Kidney capillary endothelial cell (primary cell): ENCODE results near the gene HPSE2.

Source experiments
- DNase-seq: peaks from one replicate; pipeline ENCODE4 v3.0.0-alpha.2; 2018; ENCODE audit warnings: low spot score

The HPSE2 gene

GRCh38 chr10:98619446-98619845 lies 616.2 kb downstream of the HPSE2 start:
- DNase-seq: no peak

- no peak for DNase-seq
These were observed 617.6 kb downstream of the HPSE2 start for GRCh38 chr10:98617906-98618520.

- no peak for DNase-seq
These were observed 622.2 kb downstream of the HPSE2 start for GRCh38 chr10:98613446-98613845.

- DNase-seq: no peak
These were observed 624.2 kb downstream of the HPSE2 start for GRCh38 chr10:98611436-98611835.

- DNase-seq: no peak
These were observed 624.8 kb downstream of the HPSE2 start for GRCh38 chr10:98610836-98611235.

GRCh38 chr10:98610301-98610700 lies 625.4 kb downstream of the HPSE2 start:
- DNase-seq: no peak

- DNase-seq: no peak
These were observed 626.4 kb downstream of the HPSE2 start for GRCh38 chr10:98609265-98609664.

- DNase-seq: no peak
These were observed 627.2 kb downstream of the HPSE2 start for GRCh38 chr10:98608411-98608810.

- no peak for DNase-seq
These were observed 633.4 kb downstream of the HPSE2 start for GRCh38 chr10:98602224-98602623.

GRCh38 chr10:98599032-98599610 lies 636.5 kb downstream of the HPSE2 start:
- no peak for DNase-seq

GRCh38 chr10:98596404-98596803 lies 639.2 kb downstream of the HPSE2 start:
- no peak for DNase-seq

GRCh38 chr10:98589691-98590090 lies 646.0 kb downstream of the HPSE2 start:
- DNase-seq: no peak

GRCh38 chr10:98589007-98589406 lies 646.6 kb downstream of the HPSE2 start:
- DNase-seq: no peak

- DNase-seq: no peak
These were observed 648.4 kb downstream of the HPSE2 start for GRCh38 chr10:98587156-98587837.

GRCh38 chr10:98586096-98586495 lies 649.6 kb downstream of the HPSE2 start:
- DNase-seq: no peak

GRCh38 chr10:98582363-98582762 lies 653.3 kb downstream of the HPSE2 start:
- no peak for DNase-seq

- DNase-seq: no peak
These were observed 658.1 kb downstream of the HPSE2 start for GRCh38 chr10:98577578-98577977.

- no peak for DNase-seq
These were observed 658.5 kb downstream of the HPSE2 start for GRCh38 chr10:98577168-98577567.

- no peak for DNase-seq
These were observed 659.6 kb downstream of the HPSE2 start for GRCh38 chr10:98576096-98576495.

- no peak for DNase-seq
These were observed 663.1 kb downstream of the HPSE2 start for GRCh38 chr10:98572594-98572993.

GRCh38 chr10:98570834-98571233 lies 664.8 kb downstream of the HPSE2 start:
- no peak for DNase-seq

GRCh38 chr10:98569853-98570252 lies 665.8 kb downstream of the HPSE2 start:
- DNase-seq: no peak

- no peak for DNase-seq
These were observed 667.1 kb downstream of the HPSE2 start for GRCh38 chr10:98568551-98568950.
